ENCODE data around the gene PTPRM.

PTPRM gene

GRCh38 chr18:8049147-8049546 is 482.0 kb downstream of the PTPRM start:
- peak; percentile 39 for TF ChIP-seq FEZF1 (tag by site-specific recombination; IDR thresholded peaks at IDR 0.05)
- no peak for TF ChIP-seq ZNF157 (tag by site-specific recombination; IDR thresholded peaks at IDR 0.05)
- Histone ChIP-seq H3K4me1 (ENCODE audit: control insufficient read depth, insufficient read depth, low read length) (no peaks in the 10 kb centered on the region; the same call in 1 of the 2 replicates), H3K4me3 (ENCODE audit: low read depth, low read length) (no peak overlapping the region), H3K9me3 (ENCODE audit: control insufficient read depth, insufficient read depth, low read depth, low read length) (no peaks in the 10 kb centered on the region), H3K36me3 (ENCODE audit: control insufficient read depth in 2 of 2, insufficient read depth in 1 of 2, low read length in 2 of 2) (no peaks in the 10 kb centered on the region), H3K27ac (ENCODE audit: extremely low read depth, low read depth, low read length) (no peak overlapping the region)
- ChIA-PET CTCF (no interaction called here), POLR2A (no interaction called here)

- Histone ChIP-seq H3K9me3 (ENCODE audit: control insufficient read depth, insufficient read depth, low read depth, low read length) (no peaks in the 10 kb centered on the region), H3K27ac (ENCODE audit: extremely low read depth, low read depth, low read length) (no peak overlapping the region), H3K4me1 (ENCODE audit: control insufficient read depth, insufficient read depth, low read length) (no peaks in the 10 kb centered on the region; the same call in 1 of the 2 replicates), H3K36me3 (ENCODE audit: control insufficient read depth in 2 of 2, insufficient read depth in 1 of 2, low read length in 2 of 2) (no peaks in the 10 kb centered on the region), H3K4me3 (ENCODE audit: low read depth, low read length) (no peak overlapping the region)
- ChIA-PET CTCF (no interaction called here), POLR2A (no interaction called here)
- TF ChIP-seq, protein P1, sequence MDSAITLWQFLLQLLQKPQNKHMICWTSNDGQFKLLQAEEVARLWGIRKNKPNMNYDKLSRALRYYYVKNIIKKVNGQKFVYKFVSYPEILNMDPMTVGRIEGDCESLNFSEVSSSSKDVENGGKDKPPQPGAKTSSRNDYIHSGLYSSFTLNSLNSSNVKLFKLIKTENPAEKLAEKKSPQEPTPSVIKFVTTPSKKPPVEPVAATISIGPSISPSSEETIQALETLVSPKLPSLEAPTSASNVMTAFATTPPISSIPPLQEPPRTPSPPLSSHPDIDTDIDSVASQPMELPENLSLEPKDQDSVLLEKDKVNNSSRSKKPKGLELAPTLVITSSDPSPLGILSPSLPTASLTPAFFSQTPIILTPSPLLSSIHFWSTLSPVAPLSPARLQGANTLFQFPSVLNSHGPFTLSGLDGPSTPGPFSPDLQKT (IDR thresholded peaks at IDR 0.05; ENCODE audit: borderline replicate concordance, low read depth, low read length), result no peak
Measured at GRCh38 chr18:8050616-8051329, 483.7 kb downstream of the PTPRM start.

- H3K27ac ChIP-seq (ENCODE audit: extremely low read depth, low read depth, low read length), result no peak overlapping the region
- TF ChIP-seq ZNF548 (tag by site-specific recombination; IDR thresholded peaks at IDR 0.05) (no peak), BCL11B (tag by site-specific recombination; IDR thresholded peaks at IDR 0.05; ENCODE audit: low read depth) (no peak), ZNF223 (tag by site-specific recombination; IDR thresholded peaks at IDR 0.05) (no peak), ZNF248 (tag by site-specific recombination; IDR thresholded peaks at IDR 0.05) (no peak), ZNF768 (tag by site-specific recombination; IDR thresholded peaks at IDR 0.05) (no peak), KLF10 (tag by site-specific recombination; IDR thresholded peaks at IDR 0.05) (no peak), HOXA7 (CRISPR knock-in tag; IDR thresholded peaks at IDR 0.05; ENCODE audit: borderline replicate concordance) (no peak), REST (tag by site-specific recombination; IDR thresholded peaks at IDR 0.05) (no peak)
- TF ChIP-seq, protein P2, sequence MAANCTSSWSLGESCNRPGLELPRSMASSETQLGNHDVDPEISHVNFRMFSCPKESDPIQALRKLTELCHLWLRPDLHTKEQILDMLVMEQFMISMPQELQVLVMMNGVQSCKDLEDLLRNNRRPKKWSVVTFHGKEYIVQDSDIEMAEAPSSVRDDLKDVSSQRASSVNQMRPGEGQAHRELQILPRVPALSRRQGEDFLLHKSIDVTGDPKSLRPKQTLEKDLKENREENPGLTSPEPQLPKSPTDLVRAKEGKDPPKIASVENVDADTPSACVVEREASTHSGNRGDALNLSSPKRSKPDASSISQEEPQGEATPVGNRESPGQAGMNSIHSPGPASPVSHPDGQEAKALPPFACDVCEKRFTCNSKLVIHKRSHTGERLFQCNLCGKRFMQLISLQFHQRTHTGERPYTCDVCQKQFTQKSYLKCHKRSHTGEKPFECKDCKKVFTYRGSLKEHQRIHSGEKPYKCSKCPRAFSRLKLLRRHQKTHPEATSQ (tag by site-specific recombination; IDR thresholded peaks at IDR 0.05), result no peak
- ChIA-PET POLR2A (no interaction called here), CTCF (interaction anchor here (0.9 kb wide), 1 partner anchor 199 kb away, joined by 3 read pairs; no protein-coding TSS in a partner anchor)
- H3K9me3 ChIP-seq (ENCODE audit: control insufficient read depth, insufficient read depth, low read depth, low read length), result no peaks in the 10 kb centered on the region
- H3K4me1 ChIP-seq (ENCODE audit: control insufficient read depth, insufficient read depth, low read length), result no peaks in the 10 kb centered on the region; the same call in 1 of the 2 replicates
- H3K36me3 ChIP-seq (ENCODE audit: control insufficient read depth in 2 of 2, insufficient read depth in 1 of 2, low read length in 2 of 2), result no peaks in the 10 kb centered on the region
- no peak overlapping the region for H3K4me3 ChIP-seq (ENCODE audit: low read depth, low read length)
Measured at GRCh38 chr18:8051453-8051852, 484.3 kb downstream of the PTPRM start.

Measured in HEK293 (cell line).